HUES64 (cell line): ENCODE measurements around the gene YTHDF1.

Experiments used
- H3K27ac ChIP-seq: 2 replicates; pipeline ENCODE4 v1.7.0; 2013; ENCODE audit warnings: low read depth, low read length, inconsistent platforms
- H3K27me3 ChIP-seq: 2 replicates; pipeline ENCODE4 v1.6.1; 2013; ENCODE audit warnings: mild to moderate bottlenecking, low read length; ENCODE audit not compliant: insufficient read depth
- H3K36me3 ChIP-seq: 2 replicates; pipeline ENCODE4 v1.6.1; 2013; ENCODE audit warnings: mild to moderate bottlenecking, low read length; ENCODE audit not compliant: insufficient read depth
- H3K4me1 ChIP-seq: 2 replicates; pipeline ENCODE4 v1.6.1; 2013; ENCODE audit warnings: mild to moderate bottlenecking, low read length, moderate library complexity; ENCODE audit not compliant: insufficient read depth
- H3K4me3 ChIP-seq: 2 replicates; pipeline ENCODE4 v1.5.1; 2013; ENCODE audit warnings: mild to moderate bottlenecking, low read length, moderate library complexity
- H3K9ac ChIP-seq: 2 replicates; pipeline ENCODE4 v1.6.1; 2013; ENCODE audit warnings: mild to moderate bottlenecking, low read depth, low read length
- H3K9me3 ChIP-seq: 2 replicates; pipeline ENCODE4 v1.6.1; 2013; ENCODE audit warnings: low read depth, low read length; ENCODE audit not compliant: insufficient read depth
- whole genome bisulfite sequencing: fragments of 150-250, 120-280 bp; methylation state at CpG from one replicate; pipeline ENCODE4 v1.1.7; 2013; ENCODE audit warnings: missing lambda C conversion rate; 5-methylcytosine and 5-hydroxymethylcytosine counted together

YTHDF1 gene

DNA sequence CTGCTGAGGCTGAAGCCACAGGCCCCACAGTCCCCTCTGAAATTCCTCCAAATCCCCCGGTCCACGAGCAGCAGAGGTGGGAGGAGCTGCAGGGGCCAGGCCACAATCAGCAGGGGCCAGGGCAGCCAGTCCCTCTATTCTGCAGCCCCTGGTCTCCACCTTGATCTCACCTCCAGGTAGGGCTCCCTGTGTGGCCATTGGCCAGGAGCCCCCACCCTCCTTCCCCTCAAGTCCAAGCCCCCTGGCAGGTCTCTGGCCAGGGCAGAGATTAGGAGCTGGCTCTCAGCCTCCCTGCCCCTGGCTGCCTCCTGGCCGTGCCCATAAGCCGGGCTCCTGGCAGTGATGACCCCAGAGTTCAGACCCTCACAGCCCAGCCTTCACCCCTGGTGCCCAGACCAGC, 34.7 kb downstream of the YTHDF1 start:
- Histone ChIP-seq H3K4me3 (no peak overlapping the region), H3K36me3 (no peaks in the 10 kb centered on the region), H3K9me3 (no peaks in the 10 kb centered on the region), H3K4me1 (peaks cover 14% of the 10 kb centered on the region), H3K27ac (no peak overlapping the region), H3K9ac (no peak overlapping the region), H3K27me3 (peaks cover 41% of the 10 kb centered on the region)
- WGBS: 80% methylated on average over 4 of the region's 4 CpGs

GRCh38 chr20:63180569-63181185, 35.3 kb downstream of the YTHDF1 start:
- peaks cover 46% of the 10 kb centered on the region for H3K27me3 ChIP-seq
- WGBS: 91% methylated on average over 11 of the region's 11 CpGs
- H3K4me1 ChIP-seq: peaks cover 17% of the 10 kb centered on the region

GRCh38 chr20:63179687-63180568, 36.0 kb downstream of the YTHDF1 start:
- Histone ChIP-seq H3K9ac (no peak overlapping the region), H3K9me3 (no peaks in the 10 kb centered on the region), H3K4me1 (peaks cover 17% of the 10 kb centered on the region), H3K27me3 (peaks cover 54% of the 10 kb centered on the region), H3K36me3 (no peaks in the 10 kb centered on the region), H3K4me3 (peak overlapping the region; percentile 61), H3K27ac (no peak overlapping the region; the same call in 1 of the 2 replicates)
- WGBS: 47% methylated on average over 14 of the region's 14 CpGs

More at GRCh38 chr20:63180569-63181185, 35.3 kb downstream of the YTHDF1 start:
- Histone ChIP-seq H3K9ac (no peak overlapping the region), H3K9me3 (no peaks in the 10 kb centered on the region), H3K27ac (no peak overlapping the region), H3K4me3 (no peak overlapping the region), H3K36me3 (no peaks in the 10 kb centered on the region)

GRCh38 chr20:63178889-63179686, 36.8 kb downstream of the YTHDF1 start:
- Histone ChIP-seq H3K27ac (no peak overlapping the region; the same call in 1 of the 2 replicates), H3K27me3 (peaks cover 62% of the 10 kb centered on the region), H3K36me3 (no peaks in the 10 kb centered on the region), H3K9ac (peak overlapping the region; percentile 40; the same call in 1 of the 2 replicates), H3K4me3 (peak overlapping the region; percentile 61), H3K9me3 (no peaks in the 10 kb centered on the region), H3K4me1 (peaks cover 20% of the 10 kb centered on the region)
- WGBS: 1% methylated on average over 74 of the region's 74 CpGs

DNA sequence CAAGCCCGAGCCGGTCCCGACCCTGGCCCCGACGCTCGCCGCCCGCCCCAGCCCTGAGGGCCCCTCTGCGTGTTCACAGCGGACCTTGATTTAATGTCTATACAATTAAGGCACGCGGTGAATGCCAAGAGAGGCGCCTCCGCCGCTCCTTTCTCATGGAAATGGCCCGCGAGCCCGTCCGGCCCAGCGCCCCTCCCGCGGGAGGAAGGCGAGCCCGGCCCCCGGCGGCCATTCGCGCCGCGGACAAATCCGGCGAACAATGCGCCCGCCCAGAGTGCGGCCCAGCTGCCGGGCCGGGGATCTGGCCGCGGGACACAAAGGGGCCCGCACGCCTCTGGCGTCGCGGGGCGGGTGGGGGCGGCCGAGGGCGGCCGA, 37.5 kb downstream of the YTHDF1 start:
- peak overlapping the region; percentile 61 for H3K4me3 ChIP-seq
- peak overlapping the region; percentile 60; the same call in 1 of the 2 replicates for H3K27ac ChIP-seq
- H3K27me3 ChIP-seq: peaks cover 69% of the 10 kb centered on the region
- H3K9me3 ChIP-seq: no peaks in the 10 kb centered on the region
- peak overlapping the region; percentile 58 for H3K9ac ChIP-seq
- H3K36me3 ChIP-seq: no peaks in the 10 kb centered on the region
- 1% methylated on average over 49 of the region's 49 CpGs for WGBS
- H3K4me1 ChIP-seq: peaks cover 27% of the 10 kb centered on the region

GRCh38 chr20:63177785-63178445, 38.0 kb downstream of the YTHDF1 start:
- no peaks in the 10 kb centered on the region for H3K9me3 ChIP-seq
- H3K4me3 ChIP-seq: peak overlapping the region; percentile 61
- H3K9ac ChIP-seq: peak overlapping the region; percentile 58
- under 1% methylated on average over 90 of the region's 90 CpGs for WGBS
- H3K4me1 ChIP-seq: peaks cover 30% of the 10 kb centered on the region
- peak overlapping the region; percentile 60; the same call in 1 of the 2 replicates for H3K27ac ChIP-seq
- peaks cover 74% of the 10 kb centered on the region for H3K27me3 ChIP-seq
- H3K36me3 ChIP-seq: no peaks in the 10 kb centered on the region

GRCh38 chr20:63177134-63177784, 38.7 kb downstream of the YTHDF1 start:
- Histone ChIP-seq H3K36me3 (no peaks in the 10 kb centered on the region), H3K27me3 (peaks cover 76% of the 10 kb centered on the region), H3K4me3 (peak overlapping the region; percentile 61), H3K27ac (no peak overlapping the region), H3K9me3 (no peaks in the 10 kb centered on the region), H3K4me1 (peaks cover 30% of the 10 kb centered on the region), H3K9ac (peak overlapping the region; percentile 58; the same call in 1 of the 2 replicates)
- 3% methylated on average over 96 of the region's 96 CpGs for WGBS

DNA sequence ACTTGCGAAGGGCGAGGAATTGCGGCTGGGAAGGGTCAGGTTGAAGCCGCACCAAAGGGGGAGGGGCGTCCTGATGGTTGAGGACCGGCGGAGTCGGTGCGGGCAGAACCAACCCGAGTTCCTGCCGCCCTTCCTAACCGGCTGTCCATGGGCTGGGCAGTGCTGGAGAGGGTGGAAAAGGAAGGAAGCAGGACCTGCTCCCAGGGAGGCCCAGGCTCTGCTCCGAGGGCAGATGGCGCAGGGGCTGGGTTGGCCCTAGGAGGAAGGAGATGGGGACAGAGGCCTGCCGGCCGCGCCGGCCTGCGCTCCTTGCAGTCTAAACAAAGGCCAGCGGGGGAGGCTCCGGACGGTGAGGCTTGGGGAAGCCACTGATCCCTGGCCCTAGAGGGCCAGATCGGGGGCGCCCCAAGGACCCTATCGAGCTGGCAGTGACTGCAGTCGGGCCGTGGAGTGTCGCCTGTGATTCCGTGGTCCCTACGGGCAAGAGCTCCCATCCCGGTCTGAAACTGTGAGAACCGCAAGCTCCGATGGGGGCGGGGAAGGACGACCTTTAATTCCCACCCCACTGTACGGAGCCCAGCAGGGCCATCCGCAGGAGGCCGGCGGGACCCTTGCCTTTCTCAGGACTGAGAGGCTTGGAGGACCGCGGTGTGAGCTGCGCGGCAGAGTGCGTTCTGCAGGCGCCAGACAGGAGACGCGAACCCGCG, 39.4 kb downstream of the YTHDF1 start:
- 5% methylated on average over 49 of the region's 49 CpGs for WGBS
- Histone ChIP-seq H3K36me3 (no peaks in the 10 kb centered on the region), H3K4me3 (peak overlapping the region; percentile 13; the same call in 1 of the 2 replicates), H3K9ac (no peak overlapping the region), H3K27ac (no peak overlapping the region), H3K27me3 (peaks cover 80% of the 10 kb centered on the region), H3K4me1 (peaks cover 30% of the 10 kb centered on the region), H3K9me3 (no peaks in the 10 kb centered on the region)

- peak overlapping the region; percentile 13; the same call in 1 of the 2 replicates for H3K4me3 ChIP-seq
- no peaks in the 10 kb centered on the region for H3K9me3 ChIP-seq
- WGBS: 5% methylated on average over 15 of the region's 15 CpGs
- H3K9ac ChIP-seq: no peak overlapping the region
- H3K4me1 ChIP-seq: peaks cover 30% of the 10 kb centered on the region
- H3K27ac ChIP-seq: no peak overlapping the region
- peaks cover 85% of the 10 kb centered on the region for H3K27me3 ChIP-seq
- H3K36me3 ChIP-seq: no peaks in the 10 kb centered on the region
Measured at GRCh38 chr20:63176034-63176426, 39.9 kb downstream of the YTHDF1 start.
